ENCODE results near the gene DOCK3.
"Not testable (repeated sequence)": the region's sequence is repeated elsewhere in the genome, so short reads cannot be mapped to it uniquely, and the experiment has no call there.

DOCK3 gene

DNA sequence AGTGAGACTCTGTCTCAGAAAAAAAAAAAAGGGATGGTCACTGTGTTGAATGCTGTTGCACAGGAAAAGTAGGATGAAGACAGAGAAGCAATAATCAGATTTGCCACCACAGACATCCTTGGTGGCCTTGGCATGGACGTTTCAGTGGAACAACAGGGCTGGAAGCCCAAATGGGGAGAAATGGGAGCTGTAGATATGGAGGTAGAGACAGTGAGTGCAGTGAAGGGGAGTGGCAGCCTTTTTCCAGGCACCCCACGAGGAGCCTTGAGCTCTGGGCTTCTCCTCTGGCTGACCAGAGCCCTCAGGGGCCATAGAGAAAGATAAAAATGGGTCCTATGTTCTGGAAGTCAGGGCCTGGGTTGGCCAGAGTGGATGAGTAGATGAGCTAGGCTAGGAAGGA lies 12.3 kb upstream of the DOCK3 start:
- Histone ChIP-seq H3K27me3 (ENCODE audit: insufficient read depth, poor library complexity, severe bottlenecking) (no peaks in the 10 kb centered on the region), H3K27ac (replicated peaks) (no peak overlapping the region), H3K4me3 (replicated peaks; ENCODE audit: insufficient read depth, low read length) (no peak overlapping the region)
- TF ChIP-seq SPI1 (IDR thresholded peaks at IDR 0.05; ENCODE audit: borderline replicate concordance, low read depth) (no peak), CTCF (IDR thresholded peaks at IDR 0.05; ENCODE audit: insufficient read depth, low read length) (no peak), POLR2AphosphoS5 (IDR thresholded peaks at IDR 0.05; ENCODE audit: low read depth) (no peak), GABPA (IDR thresholded peaks at IDR 0.05; ENCODE audit: low read depth) (no peak)
- TF ChIP-seq, protein P1, sequence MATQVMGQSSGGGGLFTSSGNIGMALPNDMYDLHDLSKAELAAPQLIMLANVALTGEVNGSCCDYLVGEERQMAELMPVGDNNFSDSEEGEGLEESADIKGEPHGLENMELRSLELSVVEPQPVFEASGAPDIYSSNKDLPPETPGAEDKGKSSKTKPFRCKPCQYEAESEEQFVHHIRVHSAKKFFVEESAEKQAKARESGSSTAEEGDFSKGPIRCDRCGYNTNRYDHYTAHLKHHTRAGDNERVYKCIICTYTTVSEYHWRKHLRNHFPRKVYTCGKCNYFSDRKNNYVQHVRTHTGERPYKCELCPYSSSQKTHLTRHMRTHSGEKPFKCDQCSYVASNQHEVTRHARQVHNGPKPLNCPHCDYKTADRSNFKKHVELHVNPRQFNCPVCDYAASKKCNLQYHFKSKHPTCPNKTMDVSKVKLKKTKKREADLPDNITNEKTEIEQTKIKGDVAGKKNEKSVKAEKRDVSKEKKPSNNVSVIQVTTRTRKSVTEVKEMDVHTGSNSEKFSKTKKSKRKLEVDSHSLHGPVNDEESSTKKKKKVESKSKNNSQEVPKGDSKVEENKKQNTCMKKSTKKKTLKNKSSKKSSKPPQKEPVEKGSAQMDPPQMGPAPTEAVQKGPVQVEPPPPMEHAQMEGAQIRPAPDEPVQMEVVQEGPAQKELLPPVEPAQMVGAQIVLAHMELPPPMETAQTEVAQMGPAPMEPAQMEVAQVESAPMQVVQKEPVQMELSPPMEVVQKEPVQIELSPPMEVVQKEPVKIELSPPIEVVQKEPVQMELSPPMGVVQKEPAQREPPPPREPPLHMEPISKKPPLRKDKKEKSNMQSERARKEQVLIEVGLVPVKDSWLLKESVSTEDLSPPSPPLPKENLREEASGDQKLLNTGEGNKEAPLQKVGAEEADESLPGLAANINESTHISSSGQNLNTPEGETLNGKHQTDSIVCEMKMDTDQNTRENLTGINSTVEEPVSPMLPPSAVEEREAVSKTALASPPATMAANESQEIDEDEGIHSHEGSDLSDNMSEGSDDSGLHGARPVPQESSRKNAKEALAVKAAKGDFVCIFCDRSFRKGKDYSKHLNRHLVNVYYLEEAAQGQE (IDR thresholded peaks at IDR 0.05; ENCODE audit: insufficient replicate concordance, low read depth) = no peak
- DNase-seq (ENCODE audit: low read depth in 1 of 2, low spot score in 1 of 2) = no peak

DNA sequence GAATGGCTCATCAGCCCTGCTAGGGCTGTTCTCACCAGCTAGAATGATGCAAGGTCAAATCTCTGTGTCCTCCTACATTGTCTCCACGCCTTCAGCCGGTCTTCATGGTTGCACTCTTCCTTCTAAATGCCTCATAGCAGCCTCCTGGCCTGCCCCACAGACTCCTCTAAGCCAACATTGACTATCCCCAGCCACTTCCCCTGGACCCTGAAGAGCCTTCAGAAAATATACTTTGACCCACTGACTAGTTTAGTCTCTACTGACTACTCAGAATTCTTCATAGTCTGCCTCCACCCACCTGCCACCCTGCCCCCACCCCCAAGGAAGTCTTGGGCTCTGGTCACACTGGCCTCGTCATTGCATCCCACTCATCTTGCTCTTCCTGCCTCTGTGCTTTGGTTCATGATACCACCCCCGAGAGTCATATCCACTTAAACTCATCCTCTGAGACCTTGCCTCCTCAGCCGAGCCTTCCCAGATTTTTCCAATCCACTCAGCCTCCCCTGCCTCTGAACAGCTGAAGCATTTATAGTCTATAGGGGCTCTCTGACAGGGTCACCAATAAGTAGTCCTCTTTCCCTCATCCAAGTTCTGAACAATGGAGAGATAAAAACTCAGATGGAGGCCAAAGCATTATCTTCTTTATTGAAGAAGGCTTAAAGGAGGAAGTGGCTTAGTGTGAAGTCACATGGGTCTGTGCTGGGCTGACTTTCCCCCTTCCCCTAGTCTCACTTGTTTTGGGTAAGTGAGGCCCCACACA lies 9.5 kb upstream of the DOCK3 start:
- Histone ChIP-seq H3K27ac (replicated peaks) (no peak overlapping the region), H3K27me3 (ENCODE audit: insufficient read depth, poor library complexity, severe bottlenecking) (peaks cover 2% of the 10 kb centered on the region), H3K4me3 (replicated peaks; ENCODE audit: insufficient read depth, low read length) (no peak overlapping the region)
- peak in 1 of 2 experiments; percentile 56 for DNase-seq (ENCODE audit: low read depth in 1 of 2, low spot score in 1 of 2)
- TF ChIP-seq GABPA (IDR thresholded peaks at IDR 0.05; ENCODE audit: low read depth) (no peak), CTCF (IDR thresholded peaks at IDR 0.05; ENCODE audit: insufficient read depth, low read length) (no peak), SPI1 (IDR thresholded peaks at IDR 0.05; ENCODE audit: borderline replicate concordance, low read depth) (peak; percentile 93), POLR2AphosphoS5 (IDR thresholded peaks at IDR 0.05; ENCODE audit: low read depth) (no peak)
- TF ChIP-seq, protein P1 (IDR thresholded peaks at IDR 0.05; ENCODE audit: insufficient replicate concordance, low read depth) = no peak

- H3K27me3 ChIP-seq (ENCODE audit: insufficient read depth, poor library complexity, severe bottlenecking); DNase-seq (ENCODE audit: low read depth in 1 of 2, low spot score in 1 of 2); H3K4me3 ChIP-seq (replicated peaks; ENCODE audit: insufficient read depth, low read length); H3K27ac ChIP-seq (replicated peaks): not testable (repeated sequence)
These were observed 8.9 kb upstream of the DOCK3 start for GRCh38 chr3:50665841-50666115.

- H3K4me3 ChIP-seq (replicated peaks; ENCODE audit: insufficient read depth, low read length) = no peak overlapping the region
- DNase-seq (ENCODE audit: low read depth in 1 of 2, low spot score in 1 of 2) = no peak
- H3K27me3 ChIP-seq (ENCODE audit: insufficient read depth, poor library complexity, severe bottlenecking) = peaks cover 7% of the 10 kb centered on the region
These were observed 7.9 kb upstream of the DOCK3 start for GRCh38 chr3:50666837-50667236.

More at GRCh38 chr3:50666837-50667236, 7.9 kb upstream of the DOCK3 start:
- no peak overlapping the region for H3K27ac ChIP-seq (replicated peaks)
- no peak for TF ChIP-seq CTCF (IDR thresholded peaks at IDR 0.05; ENCODE audit: insufficient read depth, low read length)

Data from HL-60 (cell line).